HepG2 (cell line): Measurements from ENCODE around the gene RPS6KC1. TPM values are rescaled to one million over a fixed set of nuclear protein-coding genes. Genes with fewer than 3 reads are reported as not detected.

Source experiments
- AGO1 ChIP-seq: fragments of 200-400 bp; formaldehyde crosslinking; IDR thresholded peaks from 2 replicates; pipeline ENCODE4 v1.6.1; 2017; ENCODE audit warnings: mild to moderate bottlenecking, low read depth, low read length, moderate library complexity; ENCODE audit not compliant: poor library complexity, severe bottlenecking
- ATAD3A ChIP-seq: sonication (generic); formaldehyde crosslinking; IDR thresholded peaks from 2 replicates; pipeline ENCODE4 v1.4.0; 2020; ENCODE audit warnings: missing genetic modification reagents
- MAZ ChIP-seq, 2 experiments: sonication (generic) in 1 of 2; formaldehyde crosslinking in 1 of 2; IDR thresholded peaks; 2 replicates each; pipeline versions ENCODE4 v1.5.0 to v1.6.1; 2012 to 2020; ENCODE audit warnings: low read depth in 2 of 2, mild to moderate bottlenecking in 2 of 2, borderline replicate concordance in 1 of 2, improper control_type of control experiment in 1 of 2, low read length in 1 of 2, missing genetic modification reagents in 1 of 2, moderate library complexity in 1 of 2
- NR2F1 ChIP-seq, 2 experiments: fragments of 450-650 bp in 1 of 2; formaldehyde crosslinking in 1 of 2; IDR thresholded peaks; 2 replicates each; pipeline versions ENCODE4 v1.5.0 to v1.6.1; 2016 to 2020; ENCODE audit warnings: mild to moderate bottlenecking in 1 of 2, missing compliant biosample characterization in 1 of 2, missing genetic modification reagents in 1 of 2, moderate library complexity in 1 of 2
- PRMT3 ChIP-seq: sonication (generic); formaldehyde crosslinking; IDR thresholded peaks from 2 replicates; pipeline ENCODE4 v1.8.1; 2022; ENCODE audit warnings: low read depth, mild to moderate bottlenecking, moderate library complexity, missing genetic modification reagents, borderline replicate concordance
- RAD51 ChIP-seq: fragments of 450-650 bp; IDR thresholded peaks from 2 replicates; pipeline ENCODE4 v1.6.1; 2016; ENCODE audit warnings: borderline replicate concordance
- RARA ChIP-seq: IDR thresholded peaks from 2 replicates; pipeline ENCODE4 v1.6.1; 2016; ENCODE audit warnings: missing genetic modification reagents, missing compliant biosample characterization
- RFX5 ChIP-seq: IDR thresholded peaks from 2 replicates; pipeline ENCODE4 v1.6.1; 2011; ENCODE audit warnings: low read depth, low read length, improper control_type of control experiment
- TCF7 ChIP-seq: sonication (generic); IDR thresholded peaks from 2 replicates; pipeline ENCODE4 v1.6.1; 2016; ENCODE audit warnings: antibody characterized with exemption, low read depth
- ZEB1 ChIP-seq: IDR thresholded peaks from 2 replicates; pipeline ENCODE4 v1.6.1; 2012; ENCODE audit warnings: mild to moderate bottlenecking, low read depth, inconsistent platforms; ENCODE audit not compliant: insufficient replicate concordance
- ZFP36L2 ChIP-seq: sonication (generic); formaldehyde crosslinking; IDR thresholded peaks from 2 replicates; pipeline ENCODE4 v1.4.0; 2020; ENCODE audit warnings: missing genetic modification reagents
- ZNF143 ChIP-seq: sonication (generic); formaldehyde crosslinking; IDR thresholded peaks from 2 replicates; pipeline ENCODE4 v1.4.0; 2020; ENCODE audit warnings: missing genetic modification reagents
- polyA plus RNA-seq, 8 experiments: library from polyadenylated mRNA; depleted of rRNA in 3 of 8; stranded (reverse) in 7 of 8; unstranded in 1 of 8; fragments of >200 nt; fragmentation: Illumina TruSeq in 4 of 8; extraction: Trizol in 4 of 8; gene quantifications; 2 replicates each; pipeline versions ENCODE4 v1.2.1 to v1.2.3, GENCODE V29; 2011 to 2016; ENCODE audit warnings: low read depth in 4 of 8, missing spikeins in 1 of 8, mixed read lengths in 1 of 8; ENCODE audit not compliant: insufficient read depth in 1 of 8
- total RNA-seq, 5 experiments: library from RNA; depleted of rRNA; stranded (reverse); fragments of >200 nt; fragmentation: Illumina TruSeq; extraction: Trizol; gene quantifications; 2 replicates each; pipeline ENCODE4 v1.2.3, GENCODE V29; 2016; ENCODE audit warnings: low read depth in 1 of 5
- TF ChIP-seq, protein P1 (sequence below): sonication (generic); formaldehyde crosslinking; IDR thresholded peaks from 2 replicates; pipeline ENCODE4 v1.4.0; 2020; ENCODE audit warnings: missing genetic modification reagents
- TF ChIP-seq, protein P2 (sequence below): sonication (generic); formaldehyde crosslinking; IDR thresholded peaks from 2 replicates; pipeline ENCODE4 v1.4.0; 2020; ENCODE audit warnings: mild to moderate bottlenecking, missing genetic modification reagents, borderline replicate concordance
- TF ChIP-seq, protein P3 (sequence below): sonication (generic); formaldehyde crosslinking; IDR thresholded peaks from 2 replicates; pipeline ENCODE4 v1.4.0; 2020; ENCODE audit warnings: missing genetic modification reagents, borderline replicate concordance
- TF ChIP-seq, protein P4 (sequence below): sonication (generic); formaldehyde crosslinking; IDR thresholded peaks from 2 replicates; pipeline ENCODE4 v1.8.0; 2022; ENCODE audit warnings: mild to moderate bottlenecking, missing genetic modification reagents; ENCODE audit not compliant: insufficient replicate concordance
- TF ChIP-seq, protein P5 (sequence below): sonication (generic); formaldehyde crosslinking; IDR thresholded peaks from 2 replicates; pipeline ENCODE4 v1.4.0; 2020; ENCODE audit warnings: missing genetic modification reagents

The RPS6KC1 gene
- total and polyA plus RNA-seq, 2 of the 13 experiments (the other 11 are each of a cell fraction or from before 2014, with no cell fraction given): 11.0 to 25.2 TPM

DNA sequence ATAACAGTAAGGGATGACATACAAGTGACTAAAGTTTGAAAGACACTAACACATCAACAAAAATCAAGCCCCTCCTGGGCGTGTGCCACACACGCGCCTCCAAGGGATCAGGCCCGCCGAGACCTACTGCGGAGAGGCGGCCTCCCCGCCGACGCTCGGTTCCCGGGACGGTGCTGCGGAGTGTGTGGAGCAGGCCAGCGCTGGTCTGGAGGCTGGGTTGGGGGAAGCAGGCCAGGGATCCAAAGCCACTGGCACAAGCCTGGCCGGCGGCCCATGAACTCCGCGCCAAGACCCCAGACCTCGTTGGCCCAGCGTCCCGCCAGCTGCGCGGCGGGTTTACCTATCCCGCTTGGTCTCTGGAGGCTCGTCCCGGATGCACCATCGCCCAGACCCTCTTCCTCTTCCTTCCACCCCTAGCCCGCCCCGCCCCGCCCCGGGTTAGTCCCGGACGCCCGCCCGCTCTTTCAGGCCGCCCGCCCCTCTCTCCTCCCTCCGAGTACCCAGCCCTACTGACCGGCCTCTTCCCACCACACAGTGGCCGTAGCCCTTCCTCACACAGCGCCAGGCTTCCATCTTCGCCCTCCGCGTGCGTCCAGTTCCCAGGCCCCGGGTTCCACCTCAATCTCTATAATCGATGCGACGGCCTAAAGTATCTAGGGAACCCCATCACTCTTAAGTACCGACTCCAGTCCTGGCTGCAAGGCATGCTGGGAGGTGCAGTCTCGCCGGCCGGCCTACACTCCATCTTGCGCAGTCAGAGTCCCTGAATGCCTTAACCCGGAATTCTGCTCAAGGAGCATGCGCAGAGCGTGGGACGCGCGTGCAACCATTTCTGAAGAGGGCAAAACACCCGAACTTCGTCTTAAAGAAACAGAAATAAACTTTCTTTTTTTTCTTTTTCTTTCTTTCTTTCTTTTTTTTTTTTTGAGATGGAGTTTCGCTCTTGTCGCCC is 35.7 kb upstream of the RPS6KC1 start, which contains the start of gene ANGEL2 (continued):
- TF ChIP-seq, protein P1, sequence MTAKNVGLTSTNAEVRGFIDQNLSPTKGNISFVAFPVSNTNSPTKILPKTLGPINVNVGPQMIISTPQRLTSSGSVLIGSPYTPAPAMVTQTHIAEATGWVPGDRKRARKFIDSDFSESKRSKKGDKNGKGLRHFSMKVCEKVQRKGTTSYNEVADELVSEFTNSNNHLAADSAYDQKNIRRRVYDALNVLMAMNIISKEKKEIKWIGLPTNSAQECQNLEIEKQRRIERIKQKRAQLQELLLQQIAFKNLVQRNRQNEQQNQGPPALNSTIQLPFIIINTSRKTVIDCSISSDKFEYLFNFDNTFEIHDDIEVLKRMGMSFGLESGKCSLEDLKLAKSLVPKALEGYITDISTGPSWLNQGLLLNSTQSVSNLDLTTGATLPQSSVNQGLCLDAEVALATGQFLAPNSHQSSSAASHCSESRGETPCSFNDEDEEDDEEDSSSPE (CRISPR knock-in tag): peak; percentile 74
- 0 out of 2 replicates have a peak, but pooled peaks have one; percentile 61 for TF ChIP-seq ZFP36L2 (CRISPR knock-in tag)
- no peak for TF ChIP-seq RARA (CRISPR knock-in tag)
- TF ChIP-seq NR2F1 (CRISPR knock-in tag; IDR thresholded peaks at IDR 0.05): no peak
- no peak for TF ChIP-seq AGO1
- TF ChIP-seq ZEB1: peak; percentile 54
- TF ChIP-seq, protein P2, sequence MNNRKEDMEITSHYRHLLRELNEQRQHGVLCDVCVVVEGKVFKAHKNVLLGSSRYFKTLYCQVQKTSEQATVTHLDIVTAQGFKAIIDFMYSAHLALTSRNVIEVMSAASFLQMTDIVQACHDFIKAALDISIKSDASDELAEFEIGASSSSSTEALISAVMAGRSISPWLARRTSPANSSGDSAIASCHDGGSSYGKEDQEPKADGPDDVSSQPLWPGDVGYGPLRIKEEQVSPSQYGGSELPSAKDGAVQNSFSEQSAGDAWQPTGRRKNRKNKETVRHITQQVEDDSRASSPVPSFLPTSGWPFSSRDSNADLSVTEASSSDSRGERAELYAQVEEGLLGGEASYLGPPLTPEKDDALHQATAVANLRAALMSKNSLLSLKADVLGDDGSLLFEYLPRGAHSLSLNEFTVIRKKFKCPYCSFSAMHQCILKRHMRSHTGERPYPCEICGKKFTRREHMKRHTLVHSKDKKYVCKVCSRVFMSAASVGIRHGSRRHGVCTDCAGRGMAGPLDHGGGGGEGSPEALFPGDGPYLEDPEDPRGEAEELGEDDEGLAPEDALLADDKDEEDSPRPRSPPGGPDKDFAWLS (CRISPR knock-in tag): no peak
- no peak for TF ChIP-seq RFX5
- TF ChIP-seq, protein P3, sequence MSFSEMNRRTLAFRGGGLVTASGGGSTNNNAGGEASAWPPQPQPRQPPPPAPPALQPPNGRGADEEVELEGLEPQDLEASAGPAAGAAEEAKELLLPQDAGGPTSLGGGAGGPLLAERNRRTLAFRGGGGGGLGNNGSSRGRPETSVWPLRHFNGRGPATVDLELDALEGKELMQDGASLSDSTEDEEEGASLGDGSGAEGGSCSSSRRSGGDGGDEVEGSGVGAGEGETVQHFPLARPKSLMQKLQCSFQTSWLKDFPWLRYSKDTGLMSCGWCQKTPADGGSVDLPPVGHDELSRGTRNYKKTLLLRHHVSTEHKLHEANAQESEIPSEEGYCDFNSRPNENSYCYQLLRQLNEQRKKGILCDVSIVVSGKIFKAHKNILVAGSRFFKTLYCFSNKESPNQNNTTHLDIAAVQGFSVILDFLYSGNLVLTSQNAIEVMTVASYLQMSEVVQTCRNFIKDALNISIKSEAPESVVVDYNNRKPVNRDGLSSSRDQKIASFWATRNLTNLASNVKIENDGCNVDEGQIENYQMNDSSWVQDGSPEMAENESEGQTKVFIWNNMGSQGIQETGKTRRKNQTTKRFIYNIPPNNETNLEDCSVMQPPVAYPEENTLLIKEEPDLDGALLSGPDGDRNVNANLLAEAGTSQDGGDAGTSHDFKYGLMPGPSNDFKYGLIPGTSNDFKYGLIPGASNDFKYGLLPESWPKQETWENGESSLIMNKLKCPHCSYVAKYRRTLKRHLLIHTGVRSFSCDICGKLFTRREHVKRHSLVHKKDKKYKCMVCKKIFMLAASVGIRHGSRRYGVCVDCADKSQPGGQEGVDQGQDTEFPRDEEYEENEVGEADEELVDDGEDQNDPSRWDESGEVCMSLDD (CRISPR knock-in tag): peak; percentile 80; the same call in 1 of the 2 replicates
- no peak for TF ChIP-seq MAZ (IDR thresholded peaks at IDR 0.05; ENCODE audit: borderline replicate concordance, low read depth, low read length)
- TF ChIP-seq MAZ (CRISPR knock-in tag; IDR thresholded peaks at IDR 0.05; ENCODE audit: low read depth): peak; percentile 77; the same call in 1 of the 2 replicates
- TF ChIP-seq ATAD3A (CRISPR knock-in tag): no peak; the same call in 1 of the 2 replicates
- TF ChIP-seq, protein P4, sequence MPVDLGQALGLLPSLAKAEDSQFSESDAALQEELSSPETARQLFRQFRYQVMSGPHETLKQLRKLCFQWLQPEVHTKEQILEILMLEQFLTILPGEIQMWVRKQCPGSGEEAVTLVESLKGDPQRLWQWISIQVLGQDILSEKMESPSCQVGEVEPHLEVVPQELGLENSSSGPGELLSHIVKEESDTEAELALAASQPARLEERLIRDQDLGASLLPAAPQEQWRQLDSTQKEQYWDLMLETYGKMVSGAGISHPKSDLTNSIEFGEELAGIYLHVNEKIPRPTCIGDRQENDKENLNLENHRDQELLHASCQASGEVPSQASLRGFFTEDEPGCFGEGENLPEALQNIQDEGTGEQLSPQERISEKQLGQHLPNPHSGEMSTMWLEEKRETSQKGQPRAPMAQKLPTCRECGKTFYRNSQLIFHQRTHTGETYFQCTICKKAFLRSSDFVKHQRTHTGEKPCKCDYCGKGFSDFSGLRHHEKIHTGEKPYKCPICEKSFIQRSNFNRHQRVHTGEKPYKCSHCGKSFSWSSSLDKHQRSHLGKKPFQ: no peak
- no peak for TF ChIP-seq RAD51
- TF ChIP-seq TCF7: no peak
- TF ChIP-seq PRMT3 (CRISPR knock-in tag): no peak
- TF ChIP-seq ZNF143: peak; percentile 90
- TF ChIP-seq, protein P5, sequence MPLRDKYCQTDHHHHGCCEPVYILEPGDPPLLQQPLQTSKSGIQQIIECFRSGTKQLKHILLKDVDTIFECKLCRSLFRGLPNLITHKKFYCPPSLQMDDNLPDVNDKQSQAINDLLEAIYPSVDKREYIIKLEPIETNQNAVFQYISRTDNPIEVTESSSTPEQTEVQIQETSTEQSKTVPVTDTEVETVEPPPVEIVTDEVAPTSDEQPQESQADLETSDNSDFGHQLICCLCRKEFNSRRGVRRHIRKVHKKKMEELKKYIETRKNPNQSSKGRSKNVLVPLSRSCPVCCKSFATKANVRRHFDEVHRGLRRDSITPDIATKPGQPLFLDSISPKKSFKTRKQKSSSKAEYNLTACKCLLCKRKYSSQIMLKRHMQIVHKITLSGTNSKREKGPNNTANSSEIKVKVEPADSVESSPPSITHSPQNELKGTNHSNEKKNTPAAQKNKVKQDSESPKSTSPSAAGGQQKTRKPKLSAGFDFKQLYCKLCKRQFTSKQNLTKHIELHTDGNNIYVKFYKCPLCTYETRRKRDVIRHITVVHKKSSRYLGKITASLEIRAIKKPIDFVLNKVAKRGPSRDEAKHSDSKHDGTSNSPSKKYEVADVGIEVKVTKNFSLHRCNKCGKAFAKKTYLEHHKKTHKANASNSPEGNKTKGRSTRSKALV (CRISPR knock-in tag): peak; percentile 59; the same call in 1 of the 2 replicates
